Neutrophil (primary cell): Measurements from ENCODE around the gene ITPR3.
"Not testable (repeated sequence)": the region's sequence is repeated elsewhere in the genome, so short reads cannot be mapped to it uniquely, and the experiment has no call there.

Source experiments
- H3K27ac ChIP-seq: fragments of 200-600 bp; sonication (generic); 2 replicates; pipeline ENCODE4 v1.5.1; 2016; ENCODE audit warnings: mild to moderate bottlenecking, moderate library complexity
- H3K27me3 ChIP-seq: fragments of 200-600 bp; sonication (generic); 2 replicates; pipeline ENCODE4 v1.6.0; 2016; ENCODE audit warnings: mild to moderate bottlenecking
- H3K36me3 ChIP-seq: fragments of 200-600 bp; sonication (generic); 2 replicates; pipeline ENCODE4 v1.5.1; 2017
- H3K4me1 ChIP-seq, 2 experiments: fragments of 200-600 bp in 1 of 2; sonication (generic) in 1 of 2; 1 replicate in 1 of 2; 2 replicates in 1 of 2; pipeline versions ENCODE4 v1.5.1 to v1.6.1; 2013 to 2016; ENCODE audit warnings: low read depth in 1 of 2, low read length in 1 of 2, mild to moderate bottlenecking in 1 of 2, moderate library complexity in 1 of 2; ENCODE audit not compliant: control insufficient read depth in 1 of 2, insufficient read depth in 1 of 2
- H3K4me3 ChIP-seq, 2 experiments: fragments of 200-600 bp in 1 of 2; sonication (generic) in 1 of 2; 1 replicate in 1 of 2; 2 replicates in 1 of 2; pipeline ENCODE4 v1.5.1; 2013 to 2016; ENCODE audit warnings: low read depth in 1 of 2, low read length in 1 of 2, mild to moderate bottlenecking in 1 of 2, moderate library complexity in 1 of 2
- H3K9me3 ChIP-seq: fragments of 200-600 bp; sonication (generic); 2 replicates; pipeline ENCODE4 v1.5.1; 2016
- CTCF ChIP-seq: fragments of 200-600 bp; sonication (generic); IDR thresholded peaks from 2 replicates; pipeline ENCODE4 v1.5.1; 2016; ENCODE audit warnings: antibody characterized with exemption

Gene ITPR3

DNA sequence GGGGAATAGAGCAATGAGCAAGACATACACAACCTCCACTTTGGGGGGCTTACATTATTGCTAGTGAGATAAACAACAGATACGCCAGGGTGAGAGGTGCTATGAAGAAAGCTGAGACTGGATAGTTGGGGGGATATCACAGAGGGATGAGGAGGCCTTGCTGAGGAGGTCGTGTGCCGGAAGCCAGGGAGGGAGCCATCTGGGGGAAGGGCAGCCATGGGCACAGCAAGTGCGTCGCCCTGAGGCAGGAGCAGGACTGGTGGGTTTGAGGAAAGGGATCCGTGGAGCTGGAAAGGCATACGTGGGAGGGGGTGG is 28.9 kb upstream of the ITPR3 start:
- H3K4me3 ChIP-seq, result no peak overlapping the region

DNA sequence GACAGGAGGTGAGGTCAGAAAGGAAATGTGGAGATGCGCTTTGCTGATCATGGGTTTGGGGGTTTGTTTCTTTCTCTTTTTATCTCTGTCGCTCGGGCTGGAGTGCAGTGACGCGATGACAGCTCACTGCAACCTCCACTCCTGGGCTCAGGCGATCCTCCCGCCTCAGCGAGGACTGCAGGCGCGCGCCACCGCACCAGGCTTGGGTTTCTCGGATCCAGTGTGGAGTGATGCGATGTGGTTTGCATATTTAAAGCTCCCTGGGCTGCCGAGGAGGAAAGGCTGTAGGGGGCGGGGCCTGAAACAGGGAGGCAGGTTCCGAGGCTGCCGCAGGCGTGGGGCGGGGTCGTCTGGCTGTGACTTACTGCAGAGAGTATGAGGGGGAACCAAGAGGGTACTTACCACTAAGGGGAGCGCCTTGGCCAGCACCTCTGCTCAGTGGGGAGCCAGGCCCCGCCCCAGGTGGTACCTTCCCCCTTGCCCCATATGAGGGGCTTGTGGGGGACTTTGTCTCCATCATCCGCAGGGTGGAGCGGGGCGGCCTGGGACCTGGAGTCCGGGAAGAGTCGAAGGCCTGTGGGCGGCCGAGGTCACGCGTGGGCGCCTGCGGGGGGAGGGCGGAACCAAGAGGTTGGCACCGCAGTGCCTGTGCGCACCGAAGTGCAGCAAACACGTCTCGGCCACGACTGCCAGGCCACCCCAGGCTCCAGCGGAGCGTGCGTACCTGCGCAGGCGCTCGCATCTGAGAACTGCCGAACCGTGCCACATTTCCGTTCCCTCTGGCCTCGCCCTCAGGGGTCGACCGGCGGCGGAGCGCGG is 28.3 kb upstream of the ITPR3 start:
- no peak overlapping the region for H3K4me3 ChIP-seq

More for the DNA sequence above, 28.9 kb upstream of the ITPR3 start:
- H3K9me3 ChIP-seq, result no peaks in the 10 kb centered on the region
- no peaks in the 10 kb centered on the region for H3K36me3 ChIP-seq
- H3K27ac ChIP-seq, result no peak overlapping the region
- H3K4me1 ChIP-seq, result no peaks in the 10 kb centered on the region
- H3K27me3 ChIP-seq, result peaks cover 36% of the 10 kb centered on the region
- TF ChIP-seq CTCF, result no peak

GRCh38 chr6:33593414-33593727 is 27.8 kb upstream of the ITPR3 start:
- H3K36me3 ChIP-seq, result no peaks in the 10 kb centered on the region
- peaks cover 36% of the 10 kb centered on the region for H3K27me3 ChIP-seq
- H3K27ac ChIP-seq, result no peak overlapping the region
- H3K4me3 ChIP-seq, result no peak overlapping the region
- no peak for TF ChIP-seq CTCF
- H3K4me1 ChIP-seq, result no peaks in the 10 kb centered on the region
- H3K9me3 ChIP-seq, result no peaks in the 10 kb centered on the region

More for the DNA sequence above, 28.3 kb upstream of the ITPR3 start:
- Histone ChIP-seq H3K4me1 (no peaks in the 10 kb centered on the region), H3K36me3 (no peaks in the 10 kb centered on the region), H3K27ac (no peak overlapping the region), H3K9me3 (no peaks in the 10 kb centered on the region), H3K27me3 (peaks cover 36% of the 10 kb centered on the region)
- TF ChIP-seq CTCF, result no peak

GRCh38 chr6:33595001-33595846 is 25.9 kb upstream of the ITPR3 start:
- no peak for TF ChIP-seq CTCF
- Histone ChIP-seq H3K27ac (no peak overlapping the region), H3K27me3 (peaks cover 36% of the 10 kb centered on the region), H3K9me3 (no peaks in the 10 kb centered on the region), H3K4me3 (no peak overlapping the region), H3K4me1 (no peaks in the 10 kb centered on the region), H3K36me3 (no peaks in the 10 kb centered on the region)

- peaks cover 28% of the 10 kb centered on the region for H3K27me3 ChIP-seq
- not testable (repeated sequence) for H3K4me3 ChIP-seq, H3K4me1 ChIP-seq, H3K27ac ChIP-seq, H3K9me3 ChIP-seq, H3K36me3 ChIP-seq
Observed at GRCh38 chr6:33596894-33597293, 24.2 kb upstream of the ITPR3 start.
